Activated T-cell treated with anti-CD3 and anti-CD28 coated beads for 4 hours (primary cell): ENCODE results near the gene REPS1.
"Not testable (repeated sequence)": the region's sequence is repeated elsewhere in the genome, so short reads cannot be mapped to it uniquely, and the experiment has no call there.

Source experiments
- DNase-seq: peaks from one replicate; pipeline ENCODE4 v3.0.0-alpha.2; 2020

REPS1 gene

DNA sequence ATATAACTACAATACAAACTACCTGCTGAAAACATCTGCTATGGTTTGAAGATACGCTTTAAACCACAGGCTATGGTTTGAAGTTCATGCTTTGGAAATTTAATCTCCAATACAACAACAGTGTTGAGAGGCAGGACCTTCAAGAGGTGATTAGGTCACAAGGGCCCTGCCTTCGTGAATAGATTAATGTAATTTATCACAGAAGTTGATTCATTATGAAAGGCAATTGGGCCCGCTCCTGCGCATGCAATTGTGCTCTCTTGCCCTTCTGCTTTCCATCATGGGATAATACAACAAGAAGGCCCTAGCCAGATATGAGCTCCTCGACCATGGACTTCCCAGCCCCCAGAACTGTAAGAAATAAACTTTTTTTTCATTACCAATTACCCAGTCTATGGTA lies 21.2 kb downstream of the REPS1 start:
- no peak for DNase-seq

DNA sequence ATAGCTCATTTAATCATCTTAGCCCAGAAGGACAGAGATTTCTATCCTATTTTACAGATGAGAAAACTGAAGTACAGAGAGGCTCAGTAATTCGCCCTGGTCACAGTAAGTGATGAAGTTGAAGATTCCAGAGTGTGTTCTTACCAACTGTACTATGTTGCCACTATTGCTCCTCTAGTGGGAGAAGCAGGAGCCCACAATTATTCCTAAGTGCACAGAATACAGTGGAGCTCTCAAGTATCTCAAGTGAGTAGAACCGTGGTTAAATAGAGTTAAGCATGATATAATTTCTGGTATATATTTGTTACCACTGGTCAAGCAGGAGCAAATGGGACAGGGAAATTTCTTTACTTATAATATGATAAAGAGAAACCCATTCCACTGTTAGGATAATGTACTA lies 22.1 kb downstream of the REPS1 start:
- DNase-seq: no peak

DNA sequence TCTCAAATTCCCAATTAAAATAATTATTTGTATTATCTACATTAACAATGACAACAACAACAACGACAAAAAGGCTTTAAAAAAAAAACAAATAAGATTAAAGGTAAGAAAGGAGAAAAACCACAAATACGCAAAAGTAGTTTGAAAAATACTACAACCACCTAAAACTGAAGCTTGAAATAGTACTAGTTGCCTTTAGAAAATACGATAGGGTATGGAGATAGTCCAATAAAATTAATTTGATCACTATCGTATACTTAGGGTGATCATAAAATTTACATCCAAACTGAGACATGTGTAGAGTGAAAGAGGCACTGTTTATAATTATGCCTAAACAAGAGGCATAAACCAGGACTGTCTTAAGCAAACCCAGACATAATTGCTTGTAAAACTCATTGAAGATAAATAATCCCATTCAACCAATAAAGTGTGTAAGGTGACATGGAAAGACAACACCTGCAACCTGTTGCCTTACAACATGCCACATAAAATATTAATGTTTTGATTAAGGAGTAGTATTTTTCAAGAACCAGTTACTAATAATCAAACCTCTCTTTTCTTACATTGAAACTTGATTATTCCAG lies 22.7 kb downstream of the REPS1 start:
- no peak for DNase-seq

DNA sequence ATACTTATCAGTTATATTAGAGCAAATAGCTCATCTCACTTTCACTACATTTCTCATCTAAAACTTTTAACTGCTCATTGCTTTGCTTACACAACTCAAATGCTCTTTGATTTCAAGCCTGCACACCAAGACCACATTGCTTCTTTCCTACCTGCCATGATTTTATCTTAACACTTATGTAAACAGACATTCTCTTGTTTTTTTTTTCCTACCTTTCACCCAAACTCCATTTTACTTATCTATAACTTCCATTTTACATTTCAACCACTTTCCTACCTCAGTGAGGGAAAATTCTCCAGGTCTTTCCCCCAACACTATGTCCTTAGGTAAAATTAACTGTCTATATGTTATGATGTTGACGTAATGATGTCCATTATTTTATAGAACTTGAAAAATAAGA lies 24.0 kb downstream of the REPS1 start:
- no peak for DNase-seq

DNA sequence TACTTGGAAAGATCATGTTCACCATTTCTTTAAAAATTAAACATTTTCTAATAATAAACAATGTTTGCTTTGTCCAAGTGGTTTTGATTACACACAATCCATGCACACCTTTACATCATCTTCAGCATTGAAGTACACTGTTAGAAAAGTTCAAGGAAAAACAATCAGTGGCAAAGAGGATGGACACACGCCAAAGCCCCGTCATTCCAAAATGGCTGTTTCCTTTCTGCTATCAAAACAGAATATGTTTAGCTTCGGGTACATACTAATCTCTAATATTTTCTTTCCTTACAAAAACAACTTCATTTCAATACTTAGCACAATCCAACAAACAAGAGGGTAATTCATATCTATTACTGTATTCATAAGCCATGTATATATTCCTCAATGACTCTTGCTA lies 24.5 kb downstream of the REPS1 start:
- no peak for DNase-seq

DNA sequence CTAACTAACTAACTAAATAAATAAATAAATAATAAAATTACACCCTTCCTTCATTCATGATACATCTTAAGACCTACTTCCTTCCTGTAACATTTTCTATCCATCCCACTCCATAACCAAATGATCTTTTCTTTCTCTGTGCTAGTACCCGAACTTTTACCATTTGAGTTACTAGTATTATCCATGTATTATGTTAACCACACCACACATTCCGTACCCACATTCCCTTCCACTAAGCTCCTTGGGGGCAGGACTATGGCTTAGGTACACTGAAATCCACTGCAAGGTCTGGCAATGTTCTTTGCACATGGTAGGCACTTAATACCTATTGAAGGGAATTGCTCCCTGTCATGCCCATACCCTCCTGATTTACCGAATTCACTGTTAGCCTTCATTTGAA lies 24.9 kb downstream of the REPS1 start:
- DNase-seq: no peak

DNA sequence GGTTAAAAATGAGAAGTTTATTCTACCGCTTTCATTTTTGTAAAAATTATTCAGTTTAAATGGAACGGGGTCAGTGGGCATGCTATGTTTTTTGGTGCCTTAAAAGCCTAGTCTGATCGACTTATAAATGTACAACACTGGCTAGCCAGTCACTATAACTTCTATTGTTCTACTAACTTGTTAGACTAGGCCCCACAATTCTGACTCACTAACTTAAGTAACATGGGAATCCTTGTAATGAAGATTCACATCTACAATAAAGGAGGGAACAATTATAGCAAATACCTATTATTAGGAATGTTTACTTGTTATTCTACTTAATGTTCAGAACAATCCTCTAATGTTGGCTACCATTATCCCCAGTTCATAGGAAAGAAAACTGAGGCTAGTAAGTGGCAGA lies 28.5 kb downstream of the REPS1 start:
- DNase-seq: no peak

DNA sequence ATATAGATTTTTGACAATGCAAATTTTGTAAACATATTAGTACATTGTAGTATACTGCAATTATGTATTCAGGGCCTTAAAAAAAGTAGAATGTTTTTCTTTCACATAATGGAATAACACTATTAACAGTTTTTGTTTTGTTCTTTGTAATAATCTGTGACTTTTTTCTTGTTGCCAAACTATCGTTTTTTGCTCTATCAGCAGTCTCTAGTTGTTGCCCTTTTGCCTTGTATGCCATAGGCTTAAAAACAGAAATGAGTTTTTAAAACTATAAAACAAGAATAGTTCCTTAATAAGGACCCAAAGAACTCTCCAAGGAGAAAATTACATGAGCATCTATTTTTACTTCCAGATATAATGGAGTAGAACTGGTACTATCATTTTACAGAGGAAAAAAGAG lies 29.5 kb downstream of the REPS1 start:
- no peak for DNase-seq

DNA sequence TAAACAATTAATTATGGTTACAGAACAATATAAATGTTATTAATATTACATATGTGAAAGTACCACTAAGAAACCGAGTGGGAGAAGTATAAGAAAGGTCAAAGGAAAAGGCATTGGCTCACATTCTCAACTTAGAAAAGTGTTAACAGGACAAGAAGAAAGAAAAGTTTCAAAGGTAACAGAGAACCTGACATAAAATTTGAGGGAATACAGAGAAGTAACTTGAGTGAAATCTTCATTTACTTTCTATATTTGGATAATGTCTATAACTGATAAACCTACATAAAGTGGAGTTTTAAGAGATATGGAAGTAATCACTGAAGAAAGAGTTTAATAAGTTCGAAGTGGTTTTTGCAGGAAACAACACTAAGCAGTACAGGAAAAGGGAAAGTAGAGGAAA lies 30.1 kb downstream of the REPS1 start:
- no peak for DNase-seq

DNA sequence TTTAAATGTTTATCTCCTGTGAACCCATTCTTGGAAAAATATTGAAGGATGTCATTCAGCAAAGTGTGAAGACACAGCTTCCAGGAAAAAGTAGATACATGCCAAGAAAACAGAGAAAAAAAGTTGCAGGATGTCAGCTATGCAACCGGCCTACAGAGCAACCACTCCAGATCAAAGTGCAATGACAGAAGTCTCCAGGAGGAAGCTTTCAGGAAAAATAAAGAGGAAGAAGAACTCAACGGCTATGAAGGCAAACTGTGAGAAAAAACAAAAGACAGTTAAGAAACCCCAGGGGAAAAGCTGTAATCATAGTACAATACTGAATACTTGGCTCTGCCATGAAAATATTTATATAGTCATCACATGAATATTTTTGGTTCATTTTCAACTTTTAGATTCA lies 30.6 kb downstream of the REPS1 start:
- DNase-seq: no peak

DNA sequence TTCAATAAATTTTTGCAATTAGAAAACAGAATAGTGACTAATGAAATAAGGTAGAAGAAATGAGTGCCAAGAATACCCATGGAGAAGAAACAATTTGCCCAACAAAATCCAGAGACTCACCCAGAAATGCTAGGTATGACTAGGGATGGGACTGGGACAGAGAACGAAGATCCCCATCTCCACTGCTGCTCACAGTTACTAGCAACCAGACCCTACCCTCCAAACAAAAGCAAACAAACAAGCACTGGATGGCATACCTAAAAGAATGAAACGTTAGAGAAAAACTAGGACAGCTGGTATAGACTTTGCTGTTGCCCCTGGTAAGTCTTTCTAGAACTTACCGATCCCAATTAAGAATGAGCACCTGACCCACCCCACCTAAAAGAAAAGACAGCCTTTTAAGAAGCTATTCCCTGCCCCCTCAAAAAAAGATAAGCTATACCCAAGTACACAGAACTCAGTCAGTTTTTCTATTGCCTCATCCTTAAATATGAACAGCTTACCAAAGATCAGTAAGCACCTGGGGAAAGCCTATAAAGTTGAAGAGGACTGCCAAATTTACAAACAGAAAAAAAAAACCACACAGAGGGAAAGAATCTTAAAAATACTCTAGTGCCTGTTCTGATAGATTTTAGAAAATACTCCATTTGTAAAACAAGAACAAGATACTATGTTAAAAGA lies 31.7 kb downstream of the REPS1 start:
- DNase-seq: no peak

DNA sequence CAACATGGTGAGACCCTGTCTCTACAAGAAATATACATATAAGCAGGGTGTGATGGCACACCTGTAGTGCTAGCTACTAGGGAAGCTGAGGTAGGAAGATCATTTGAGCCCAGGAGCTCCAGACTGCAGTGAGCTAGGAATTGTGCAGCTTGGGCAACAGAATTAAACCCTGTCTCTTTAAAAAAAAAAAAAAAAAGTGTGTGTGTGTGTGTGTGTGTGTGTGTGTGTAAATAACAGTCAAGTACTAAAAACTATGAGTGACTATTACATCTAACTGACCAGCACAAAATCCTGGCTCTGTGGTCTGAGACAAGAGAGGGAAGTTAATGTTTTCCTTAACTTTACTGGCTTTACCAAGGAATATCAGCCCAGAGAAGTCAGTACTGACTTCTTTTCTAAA lies 32.8 kb downstream of the REPS1 start:
- no peak for DNase-seq

DNA sequence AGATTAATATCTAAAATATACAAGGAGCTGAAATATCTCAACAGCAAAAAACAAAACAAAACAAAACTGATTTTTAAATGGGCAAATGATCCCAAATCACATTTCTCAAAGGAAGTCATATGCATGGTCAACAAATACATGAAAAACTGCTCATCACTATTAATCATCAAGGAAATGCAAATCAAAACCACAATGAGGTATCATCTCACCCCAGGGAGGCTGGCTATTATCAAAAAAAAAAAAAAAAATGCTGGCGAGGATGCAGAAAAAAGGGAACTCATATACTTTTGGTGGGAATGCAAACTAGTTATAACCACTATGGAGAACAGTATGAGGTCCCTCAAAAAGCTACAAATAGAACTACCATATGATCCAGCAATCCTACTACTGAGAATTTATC lies 34.6 kb downstream of the REPS1 start:
- DNase-seq: no peak

DNA sequence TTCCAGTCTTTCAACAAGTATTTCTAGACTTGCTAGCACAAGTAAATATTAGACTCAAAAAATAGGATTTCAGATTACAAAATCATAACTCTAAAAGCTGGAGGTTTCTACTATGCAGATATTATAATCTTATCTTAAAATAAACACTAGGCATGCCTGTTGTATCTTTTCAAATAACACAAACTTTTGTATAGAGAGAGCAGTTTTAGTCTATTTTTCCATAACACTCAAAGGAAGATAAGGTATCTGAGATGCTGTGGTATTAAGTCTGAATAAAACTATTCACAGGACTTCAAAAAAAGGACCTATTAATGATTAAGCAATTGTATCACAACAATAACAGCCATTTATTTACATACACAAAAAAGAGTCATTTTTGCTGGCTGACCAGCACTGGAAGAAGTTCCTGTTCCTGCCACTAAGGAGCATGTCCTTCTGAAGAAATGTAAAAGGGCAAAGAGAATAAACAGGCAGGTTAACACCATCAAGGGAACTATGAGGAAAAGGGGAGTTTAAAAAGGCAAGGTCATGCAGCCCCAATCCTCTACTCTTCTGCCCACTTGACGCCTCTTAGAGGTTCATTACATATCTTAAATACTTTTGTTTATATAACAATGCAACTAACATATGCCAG lies 39.4 kb downstream of the REPS1 start:
- no peak for DNase-seq

DNA sequence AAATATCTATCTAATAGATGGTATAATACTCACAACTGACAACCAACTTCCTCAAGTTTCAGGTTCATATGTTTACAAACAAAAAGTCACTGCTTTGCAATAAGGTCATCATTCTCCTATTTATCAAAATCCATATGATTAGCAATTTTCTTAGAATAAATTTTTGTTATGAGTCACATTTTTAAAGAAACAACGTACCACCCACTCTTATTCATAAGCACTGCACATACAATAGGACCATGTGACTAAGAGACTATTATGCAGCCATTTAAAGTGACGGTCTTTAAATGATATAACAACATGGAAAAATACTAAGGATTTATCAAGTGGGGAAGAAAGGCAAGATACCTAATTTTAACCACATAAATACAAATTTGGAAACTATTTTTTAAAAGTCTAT lies 40.0 kb downstream of the REPS1 start:
- DNase-seq: no peak

DNA sequence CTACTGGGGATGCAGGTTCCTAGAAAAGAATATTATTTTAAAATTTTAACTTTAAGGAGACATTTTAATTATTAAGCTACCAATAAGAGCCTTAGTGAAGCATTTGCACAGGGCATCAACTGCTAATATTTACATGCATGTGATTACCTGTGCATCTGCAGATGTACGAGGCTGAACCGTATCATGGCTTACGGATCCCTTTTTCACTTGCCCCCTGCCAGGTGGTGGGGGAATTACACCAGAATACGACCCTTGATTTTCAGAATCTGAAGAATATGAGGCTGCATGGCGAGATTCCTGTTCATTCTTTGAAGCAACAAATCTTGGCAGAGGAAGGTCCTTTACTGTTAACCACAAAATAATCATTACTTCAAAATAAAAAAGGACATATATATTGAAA lies 42.7 kb downstream of the REPS1 start:
- no peak for DNase-seq

DNA sequence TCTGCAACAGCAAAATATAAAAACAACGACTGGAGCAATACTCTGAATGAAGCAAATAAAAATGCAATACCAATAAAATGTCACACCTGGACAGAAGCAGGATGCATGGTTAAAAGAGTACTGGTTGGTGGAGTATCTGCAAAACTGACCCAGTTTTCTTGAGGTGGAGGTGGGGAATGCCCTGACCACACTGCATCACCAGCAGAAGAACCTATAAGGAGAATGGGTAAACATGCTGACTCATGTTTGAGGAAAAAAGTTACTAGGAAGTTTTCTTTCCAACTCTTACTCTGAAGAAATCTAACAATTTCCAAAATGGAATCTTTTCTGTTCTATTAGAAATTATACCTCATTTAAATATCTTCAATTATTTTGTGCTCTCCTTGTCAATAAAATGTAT lies 43.6 kb downstream of the REPS1 start:
- no peak for DNase-seq

DNA sequence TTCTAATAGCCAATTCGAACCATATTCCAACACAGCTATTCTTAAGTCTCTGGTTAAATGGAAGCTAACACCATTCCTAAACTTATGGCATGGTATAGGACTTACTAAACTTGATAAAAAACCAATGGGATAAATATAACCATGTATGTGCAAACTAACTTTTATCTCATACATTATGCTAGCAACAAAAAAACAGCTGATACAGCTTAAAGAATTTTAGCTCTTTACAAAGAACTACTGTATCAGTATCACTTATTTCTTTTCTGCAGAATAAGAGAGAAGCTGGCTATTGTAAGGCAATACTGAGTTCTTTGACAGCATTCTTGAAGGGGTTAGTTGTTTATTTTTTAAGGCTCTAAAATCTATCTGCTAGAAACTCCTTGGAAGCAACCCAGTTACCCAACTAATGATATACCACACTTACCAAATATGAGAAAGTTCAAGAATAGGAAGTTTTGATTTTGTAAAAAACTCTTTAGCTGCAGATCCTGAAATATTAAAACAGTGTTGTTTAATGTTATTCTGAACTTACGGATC lies 44.9 kb downstream of the REPS1 start:
- DNase-seq: no peak

DNA sequence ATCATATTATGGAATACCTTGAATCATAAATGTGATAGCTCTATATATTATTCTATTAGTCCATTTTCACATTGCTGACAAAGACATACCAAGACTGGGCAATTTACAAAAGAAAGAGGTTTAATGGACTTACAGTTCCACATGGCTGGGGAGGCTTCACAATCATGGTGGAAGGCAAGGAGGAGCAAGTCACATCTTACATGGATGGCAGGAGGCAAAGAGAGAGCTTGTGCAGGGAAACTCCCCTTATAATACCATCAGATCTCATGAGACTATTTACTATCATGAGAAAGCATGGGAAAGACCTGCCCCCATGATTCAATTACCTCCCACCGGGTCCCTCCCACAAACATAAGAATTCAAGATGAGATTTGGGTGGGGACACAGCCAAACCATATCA lies 51.2 kb downstream of the REPS1 start:
- DNase-seq: not testable (repeated sequence)

DNA sequence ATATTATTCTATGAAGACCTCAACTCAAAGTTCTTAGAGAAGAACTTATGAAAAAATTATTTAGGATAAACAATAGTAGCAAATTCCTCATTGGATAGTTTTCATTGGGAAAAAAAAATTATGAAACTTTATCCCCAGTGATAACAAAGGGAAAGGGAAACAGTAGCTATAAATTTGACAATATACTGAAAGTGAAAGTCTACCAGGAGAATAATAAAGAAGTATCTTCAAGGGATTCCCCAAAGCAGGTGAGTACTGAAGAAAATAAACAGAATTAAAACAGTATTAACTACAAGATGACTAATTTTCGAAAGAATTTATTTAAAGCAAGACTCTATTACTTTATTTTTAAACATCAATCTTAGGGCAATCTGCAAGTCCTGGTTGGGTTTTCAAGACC lies 56.4 kb downstream of the REPS1 start:
- DNase-seq: no peak

DNA sequence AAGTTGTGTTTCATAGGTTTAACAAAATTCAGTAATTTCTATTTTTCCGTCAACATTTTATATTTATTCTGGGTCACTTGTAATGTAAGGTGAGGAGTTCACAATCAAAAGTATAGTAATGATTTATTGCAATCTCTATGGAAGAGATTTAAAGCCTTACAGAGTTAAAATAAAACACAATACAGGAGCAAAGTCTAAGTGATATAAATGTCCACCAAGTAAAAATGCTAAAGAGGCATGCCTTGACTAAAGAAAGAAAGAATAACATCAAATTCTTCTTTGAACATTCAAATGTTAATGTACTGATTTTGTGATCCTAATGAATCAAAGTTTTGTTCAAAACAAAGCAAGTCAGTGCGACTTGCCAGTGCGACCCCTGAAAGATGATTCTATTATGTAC lies 61.5 kb downstream of the REPS1 start:
- no peak for DNase-seq

DNA sequence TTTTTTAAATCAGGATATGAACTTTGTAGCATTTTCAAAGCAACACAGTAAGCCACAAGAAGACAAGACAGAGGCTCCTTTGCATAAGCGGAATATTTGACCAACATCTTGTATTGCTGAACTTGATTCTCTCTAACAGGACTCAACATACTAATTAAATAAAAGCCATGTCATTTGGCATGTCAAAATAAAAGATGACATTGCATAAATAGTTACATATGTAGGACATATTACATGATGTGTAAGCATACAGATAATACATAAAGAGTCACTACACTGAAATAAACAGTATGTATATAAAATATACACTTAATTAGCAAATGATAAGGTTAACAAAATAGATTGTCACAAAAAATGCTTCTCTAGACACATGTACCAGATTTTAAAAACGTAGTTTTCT lies 62.2 kb downstream of the REPS1 start:
- no peak for DNase-seq

DNA sequence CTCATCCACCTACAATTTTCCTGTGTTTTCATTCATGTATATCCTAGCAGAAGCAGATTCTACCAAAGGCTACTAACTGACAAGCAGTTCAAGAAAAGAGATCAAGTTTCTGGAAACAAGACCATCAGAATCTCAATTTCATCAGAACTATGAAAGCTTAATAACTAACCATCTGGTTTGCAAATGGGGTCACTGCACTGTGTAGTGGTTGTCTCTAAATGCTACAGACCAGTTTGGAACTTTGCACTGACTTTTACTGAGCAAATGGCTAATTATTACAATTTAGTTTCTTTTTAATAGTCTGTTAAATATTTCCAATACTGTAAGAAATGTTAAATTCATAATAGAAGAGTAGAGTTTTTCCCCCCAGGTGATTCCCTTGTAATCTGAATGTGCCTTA lies 64.5 kb downstream of the REPS1 start:
- no peak for DNase-seq

DNA sequence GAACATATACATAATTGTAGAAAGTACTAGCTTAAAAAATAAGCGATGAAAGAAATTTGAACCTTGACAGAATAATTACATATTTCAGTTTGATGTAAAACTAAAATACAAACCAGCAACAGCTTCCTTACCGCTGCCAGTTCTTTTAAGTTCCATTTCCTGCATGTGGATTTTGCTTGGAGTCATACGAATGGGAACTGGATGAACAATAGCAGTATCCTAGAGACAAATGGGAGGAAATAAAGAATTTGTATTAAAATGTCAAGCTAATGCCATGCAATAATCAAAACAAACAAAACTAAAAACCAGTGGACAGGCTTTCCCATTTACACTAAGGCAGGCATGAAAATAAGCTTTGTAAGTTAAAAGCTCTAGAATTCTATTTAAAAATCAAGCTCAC lies 67.1 kb downstream of the REPS1 start:
- DNase-seq: no peak

DNA sequence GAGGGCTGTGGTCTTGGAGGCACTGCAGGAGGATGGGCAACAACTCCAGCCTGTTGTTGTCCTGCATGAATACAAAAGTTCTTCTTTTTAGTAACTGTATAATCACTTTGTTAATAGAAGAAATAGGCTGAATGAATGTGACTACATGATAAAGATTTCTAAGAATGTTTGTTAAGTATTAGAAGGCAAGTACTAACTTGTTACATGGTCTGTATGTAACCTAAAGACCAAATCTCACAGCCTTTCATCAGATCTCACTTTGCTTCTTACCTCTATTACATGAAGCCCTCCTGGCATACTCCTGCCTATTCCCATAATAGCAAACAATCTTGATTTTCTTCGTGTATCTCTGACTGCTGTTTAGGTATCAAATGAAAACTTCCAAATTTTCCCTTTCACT lies 73.4 kb downstream of the REPS1 start:
- no peak for DNase-seq
